ENCODE results near the gene EZH2.

DNA sequence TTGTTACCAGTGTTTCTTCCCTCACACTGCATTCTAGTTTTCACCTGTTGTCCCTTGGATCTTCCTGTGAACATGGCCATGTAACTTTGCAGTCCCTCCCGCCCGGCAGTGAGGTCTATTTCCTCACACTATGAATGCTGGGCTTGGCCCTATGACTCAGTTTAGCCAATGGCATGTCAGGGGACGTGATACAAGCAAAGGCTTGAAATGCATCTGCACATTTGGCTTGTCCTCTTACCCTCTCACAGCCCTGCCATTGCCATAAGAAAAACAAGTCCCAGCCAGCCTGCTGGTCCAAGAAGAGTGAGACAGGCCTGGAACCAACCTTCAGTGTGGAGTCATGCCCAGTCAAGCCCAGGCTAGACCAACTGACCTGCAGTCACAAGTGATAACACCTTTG, 17.1 kb upstream of the EZH2 start:
- TF ChIP-seq, protein P1, sequence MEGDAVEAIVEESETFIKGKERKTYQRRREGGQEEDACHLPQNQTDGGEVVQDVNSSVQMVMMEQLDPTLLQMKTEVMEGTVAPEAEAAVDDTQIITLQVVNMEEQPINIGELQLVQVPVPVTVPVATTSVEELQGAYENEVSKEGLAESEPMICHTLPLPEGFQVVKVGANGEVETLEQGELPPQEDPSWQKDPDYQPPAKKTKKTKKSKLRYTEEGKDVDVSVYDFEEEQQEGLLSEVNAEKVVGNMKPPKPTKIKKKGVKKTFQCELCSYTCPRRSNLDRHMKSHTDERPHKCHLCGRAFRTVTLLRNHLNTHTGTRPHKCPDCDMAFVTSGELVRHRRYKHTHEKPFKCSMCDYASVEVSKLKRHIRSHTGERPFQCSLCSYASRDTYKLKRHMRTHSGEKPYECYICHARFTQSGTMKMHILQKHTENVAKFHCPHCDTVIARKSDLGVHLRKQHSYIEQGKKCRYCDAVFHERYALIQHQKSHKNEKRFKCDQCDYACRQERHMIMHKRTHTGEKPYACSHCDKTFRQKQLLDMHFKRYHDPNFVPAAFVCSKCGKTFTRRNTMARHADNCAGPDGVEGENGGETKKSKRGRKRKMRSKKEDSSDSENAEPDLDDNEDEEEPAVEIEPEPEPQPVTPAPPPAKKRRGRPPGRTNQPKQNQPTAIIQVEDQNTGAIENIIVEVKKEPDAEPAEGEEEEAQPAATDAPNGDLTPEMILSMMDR (IDR thresholded peaks at IDR 0.05), result no peak
- TF ChIP-seq POLR2A (IDR thresholded peaks at IDR 0.05), result no peak

Data from heart left ventricle (tissue), 13 donors.